NCI-H1417 (cell line): ENCODE measurements around the gene METRNL.
"Not testable (repeated sequence)": the region's sequence is repeated elsewhere in the genome, so short reads cannot be mapped to it uniquely, and the experiment has no call there.

Source experiments
- DNase-seq, 3 experiments: peaks; one replicate each; lab custom pipeline; 2025; lab: John Stamatoyannopoulos, UW

METRNL gene

DNA sequence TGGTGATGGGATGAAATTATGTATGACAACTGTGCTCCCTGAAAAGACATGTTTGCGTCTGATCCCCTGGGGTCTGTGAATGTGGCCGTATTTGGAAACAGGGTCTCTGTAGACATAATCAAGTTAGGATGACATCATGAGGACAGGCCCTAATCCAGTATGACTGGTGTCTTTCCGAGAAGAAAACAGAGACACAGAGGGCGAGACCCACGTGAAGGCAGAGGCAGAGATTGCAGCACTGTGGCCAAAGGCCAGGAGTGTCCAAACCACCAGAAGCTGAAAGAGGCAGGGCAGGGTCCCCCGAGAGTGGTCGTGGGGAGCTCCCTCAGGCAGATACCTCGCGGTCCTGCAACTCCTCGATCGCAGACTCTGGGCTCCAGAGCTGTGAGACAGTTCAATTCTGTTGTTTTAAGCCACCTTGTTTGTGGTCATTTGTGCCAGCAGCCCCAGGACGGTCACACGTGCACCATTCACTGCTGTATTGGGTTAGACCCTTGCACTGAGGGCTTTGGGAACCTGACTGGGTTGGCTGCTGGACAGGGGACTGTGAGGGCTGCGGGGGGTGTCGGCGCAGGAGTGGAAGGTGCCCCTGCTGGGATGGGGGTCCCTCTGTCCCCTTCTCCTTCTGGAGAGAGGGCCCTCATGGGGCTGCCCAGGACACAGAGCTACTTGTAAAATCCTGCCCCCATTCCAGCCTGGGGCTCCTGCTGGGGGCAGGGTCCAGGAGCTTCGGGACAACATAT is 27.7 kb downstream of the METRNL start:
- no peak for DNase-seq

DNA sequence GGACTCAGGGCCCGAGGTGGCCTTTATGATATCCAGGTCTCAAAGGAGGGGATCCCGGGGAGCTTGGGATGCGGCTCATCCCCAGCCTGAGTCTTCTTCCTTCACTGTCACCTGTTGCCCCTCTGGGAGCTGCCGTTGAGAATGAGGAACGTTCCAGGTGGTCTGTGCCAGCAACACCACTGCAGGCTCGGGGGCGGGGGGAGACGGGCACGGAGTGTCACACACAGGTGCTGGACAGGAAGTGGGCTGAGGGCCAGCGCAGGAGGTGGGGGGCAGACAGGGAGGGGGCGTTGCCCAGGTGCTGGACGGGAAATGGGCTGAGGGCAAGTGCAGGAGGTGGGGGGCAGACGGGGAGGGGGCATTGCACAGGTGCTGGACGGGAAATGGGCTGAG is 28.2 kb downstream of the METRNL start:
- peak in 2 of 3 experiments; percentile 28 to 41 for DNase-seq

DNA sequence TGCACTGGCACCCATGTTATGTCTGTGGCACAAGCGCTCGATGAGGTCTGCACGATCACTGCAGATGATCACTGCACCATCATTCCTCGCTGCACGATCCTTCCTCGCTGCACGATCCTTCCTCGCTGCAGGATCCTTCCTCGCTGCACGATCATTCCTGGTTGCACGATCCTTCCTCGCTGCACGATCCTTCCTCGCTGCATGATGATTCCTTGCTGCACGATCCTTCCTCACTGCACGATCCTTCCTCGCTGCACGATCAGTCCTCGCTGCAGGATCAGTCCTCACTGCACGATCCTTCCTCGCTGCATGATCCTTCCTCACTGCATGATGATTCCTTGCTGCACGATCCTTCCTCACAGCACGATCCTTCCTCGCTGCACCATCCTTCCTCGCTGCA is 29.3 kb downstream of the METRNL start:
- DNase-seq = no peak

DNA sequence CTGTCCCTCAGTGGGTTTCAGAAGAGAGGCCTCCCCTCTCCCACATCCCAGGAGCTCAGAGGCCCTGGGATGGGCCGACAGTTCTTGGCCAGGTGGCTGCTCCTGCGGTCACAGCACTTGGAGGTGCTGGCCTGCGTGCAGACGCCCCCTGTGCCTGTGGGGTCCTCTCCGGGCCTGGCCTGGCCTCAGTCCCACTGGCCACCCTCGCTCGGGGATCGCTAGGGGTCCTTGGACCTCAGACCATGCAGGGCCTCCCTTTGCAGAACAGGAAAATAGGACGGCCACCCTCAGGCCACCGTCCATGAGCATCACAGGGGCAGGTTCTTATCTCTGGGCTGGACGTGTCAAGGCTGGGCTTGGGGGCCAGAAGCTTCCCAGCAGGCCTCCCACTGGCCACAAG is 30.0 kb downstream of the METRNL start:
- DNase-seq = no peak

DNA sequence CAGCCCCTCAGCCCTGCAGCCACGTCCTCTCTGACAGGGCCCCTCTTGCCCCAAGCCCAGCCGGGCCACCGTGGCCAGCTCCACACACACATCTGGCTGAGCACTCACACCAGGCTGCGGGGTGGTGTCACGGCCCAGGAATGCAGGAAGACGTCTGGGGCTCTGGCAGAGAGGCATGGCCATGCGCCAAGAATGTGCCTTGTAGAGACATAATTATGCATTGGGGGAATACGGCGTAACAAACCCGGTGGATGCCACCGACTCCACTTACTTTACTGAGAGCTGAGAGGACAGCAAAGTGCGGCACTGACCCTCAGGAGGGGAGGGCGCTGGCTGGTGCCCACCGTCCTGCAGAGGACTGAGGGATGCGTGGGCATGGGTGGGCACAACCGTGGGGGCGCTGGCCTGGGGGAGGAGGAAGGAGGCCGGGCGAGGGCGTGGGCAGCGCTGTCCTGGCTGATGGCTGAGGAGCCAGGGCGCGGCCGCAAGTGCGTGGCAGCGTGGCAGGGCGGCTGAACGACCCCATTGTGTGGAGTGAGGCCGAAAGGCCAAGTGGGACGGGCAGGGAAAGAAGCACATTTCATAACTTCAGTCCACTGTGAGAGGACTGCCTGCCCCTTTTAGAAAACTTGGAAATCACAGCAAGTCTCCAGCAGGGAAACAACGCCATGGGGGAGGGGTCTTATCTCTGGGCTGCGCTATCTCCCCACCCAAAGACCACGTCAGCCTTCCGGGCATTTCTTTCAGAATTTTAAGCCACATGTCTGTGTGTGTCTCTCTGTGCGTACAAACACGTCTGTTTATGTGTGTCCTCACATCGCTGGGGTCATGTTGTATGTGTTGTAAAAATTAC is 30.6 kb downstream of the METRNL start:
- DNase-seq = no peak

DNA sequence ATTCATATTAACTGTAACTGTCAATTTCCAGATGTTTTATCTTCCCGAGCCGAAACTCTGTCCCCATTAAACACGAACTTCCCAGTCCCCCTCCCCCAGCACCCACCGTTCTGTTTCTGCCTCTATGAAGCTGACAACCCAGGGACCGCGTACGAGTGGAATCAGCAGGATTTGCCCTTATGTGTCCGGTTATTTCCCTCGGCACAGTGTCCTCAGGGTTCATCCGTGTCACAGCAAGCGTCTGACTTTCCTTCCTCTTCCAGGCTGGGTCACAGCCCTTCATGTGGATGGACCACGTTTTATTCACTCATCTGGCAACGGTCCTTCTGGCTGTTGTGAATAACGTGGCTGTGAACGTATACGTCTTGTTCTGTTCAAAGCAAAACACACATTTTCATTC is 31.3 kb downstream of the METRNL start:
- no peak for DNase-seq

DNA sequence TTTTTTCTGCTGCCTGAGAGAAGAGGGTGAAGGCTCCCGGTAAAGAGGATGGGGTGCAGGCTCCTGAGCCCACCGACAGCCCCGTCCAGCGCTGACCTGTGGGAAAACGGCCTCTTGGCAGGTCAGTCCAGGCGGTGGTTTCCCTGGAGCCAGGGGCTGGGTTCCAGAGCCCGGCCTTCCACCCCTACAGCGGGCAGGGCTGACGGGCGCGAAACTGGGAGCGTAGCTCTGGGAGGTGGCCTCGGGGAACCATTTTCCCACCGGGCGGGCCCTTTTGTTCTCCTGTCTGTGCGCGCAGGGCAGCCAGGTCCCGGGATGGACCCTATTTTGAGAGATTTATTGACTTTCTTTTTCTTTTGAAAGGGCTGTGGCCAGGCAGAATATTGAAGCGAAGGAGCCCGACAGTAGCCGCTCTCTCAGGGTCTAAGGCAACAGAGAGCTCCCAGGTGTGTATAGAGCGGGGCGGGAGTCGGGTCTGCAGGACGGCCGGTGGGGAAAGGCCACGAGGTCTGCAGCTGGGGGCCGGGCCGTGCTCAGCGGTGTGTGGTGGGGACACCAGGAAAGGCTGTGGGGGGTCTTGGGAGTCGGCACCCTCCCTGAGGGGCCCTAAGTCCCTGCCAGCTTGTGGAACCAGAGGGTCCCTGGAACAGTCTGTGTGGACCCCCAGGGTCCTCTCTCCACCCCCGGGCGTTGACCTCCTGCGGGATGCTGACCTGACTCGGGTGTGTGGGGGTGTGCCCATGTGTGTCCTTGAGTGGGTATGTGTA is 32.3 kb downstream of the METRNL start:
- DNase-seq = no peak

DNA sequence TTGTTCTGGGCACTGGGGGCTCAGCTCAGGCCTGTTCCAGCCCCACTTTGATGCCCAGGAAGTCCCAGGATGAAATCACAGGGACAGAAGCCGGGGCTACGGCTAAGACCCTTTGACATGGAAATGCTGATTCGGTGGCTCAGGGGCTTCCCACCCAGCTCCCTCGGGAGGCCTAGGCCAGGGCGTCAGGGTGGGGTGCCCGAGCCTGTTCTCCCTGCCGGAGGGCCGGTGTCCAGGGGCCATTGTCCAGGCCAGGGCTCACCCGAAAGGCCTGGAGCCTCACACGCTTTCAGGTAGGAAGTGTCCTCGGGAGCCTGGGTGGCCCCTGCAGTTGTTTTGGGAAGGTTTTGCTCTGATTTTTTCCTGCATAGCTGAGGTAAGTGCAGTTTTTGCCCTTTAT is 34.0 kb downstream of the METRNL start:
- no peak for DNase-seq

DNA sequence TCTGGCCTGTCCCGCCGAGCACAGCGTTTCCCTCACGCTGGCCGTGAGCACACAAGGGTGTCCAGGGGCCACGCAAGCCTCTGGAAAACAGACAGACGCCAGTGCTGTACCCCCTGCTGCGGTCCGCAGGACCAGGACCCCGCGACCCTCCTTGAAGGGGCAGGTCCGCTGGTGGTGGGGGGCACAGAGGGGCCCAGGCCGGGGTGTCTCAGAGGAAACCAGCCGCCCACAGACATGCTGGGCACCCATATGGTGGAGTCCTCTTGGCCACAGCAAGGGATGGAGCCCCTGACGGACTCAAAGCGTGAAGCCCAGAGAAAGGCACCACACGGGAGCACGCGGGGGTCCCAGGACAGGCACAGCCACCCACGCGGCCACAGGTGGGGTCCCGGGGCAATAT is 34.4 kb downstream of the METRNL start:
- no peak for DNase-seq

DNA sequence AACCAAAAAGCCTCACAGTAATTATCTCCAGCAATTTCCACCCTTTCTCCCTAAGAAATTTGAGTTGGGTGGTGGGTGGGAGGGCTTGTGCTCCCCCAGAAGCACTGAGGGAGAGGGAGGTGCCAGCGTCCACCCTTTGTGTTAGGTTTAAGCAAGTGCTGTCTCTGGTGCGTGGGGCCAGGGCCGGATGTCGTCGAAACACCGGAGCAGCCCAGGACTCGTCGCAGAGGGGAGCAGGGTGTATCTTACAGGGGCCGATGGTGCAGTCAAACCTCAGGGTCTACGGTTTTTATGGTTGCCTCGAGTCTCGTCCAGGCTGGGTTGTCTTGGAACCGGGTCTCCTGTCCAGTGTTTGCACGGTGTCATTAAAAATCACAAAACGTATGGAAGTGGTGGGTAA is 35.3 kb downstream of the METRNL start:
- DNase-seq = no peak

DNA sequence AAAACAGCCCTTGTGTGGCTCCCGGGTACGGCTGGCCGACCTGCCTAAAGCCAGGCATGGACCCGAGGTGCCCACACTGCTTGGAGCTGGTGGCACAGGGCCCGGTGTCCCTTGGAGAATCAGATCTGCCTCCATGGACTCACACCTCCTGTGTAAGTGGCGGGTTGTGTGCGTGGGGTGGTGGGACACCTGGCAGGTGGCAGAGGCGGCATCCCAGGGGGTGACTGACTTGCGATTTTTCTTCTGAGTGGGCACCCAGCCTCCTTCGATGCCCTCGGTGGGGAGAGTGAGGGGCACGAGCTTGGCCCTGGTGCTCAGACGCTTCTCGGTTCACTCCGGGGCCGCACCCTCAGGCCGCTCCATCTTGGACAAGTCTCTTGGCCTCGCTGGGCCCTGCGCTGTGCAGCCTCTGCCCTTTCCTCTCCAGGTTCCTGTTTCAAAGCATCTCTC is 35.8 kb downstream of the METRNL start:
- no peak for DNase-seq

DNA sequence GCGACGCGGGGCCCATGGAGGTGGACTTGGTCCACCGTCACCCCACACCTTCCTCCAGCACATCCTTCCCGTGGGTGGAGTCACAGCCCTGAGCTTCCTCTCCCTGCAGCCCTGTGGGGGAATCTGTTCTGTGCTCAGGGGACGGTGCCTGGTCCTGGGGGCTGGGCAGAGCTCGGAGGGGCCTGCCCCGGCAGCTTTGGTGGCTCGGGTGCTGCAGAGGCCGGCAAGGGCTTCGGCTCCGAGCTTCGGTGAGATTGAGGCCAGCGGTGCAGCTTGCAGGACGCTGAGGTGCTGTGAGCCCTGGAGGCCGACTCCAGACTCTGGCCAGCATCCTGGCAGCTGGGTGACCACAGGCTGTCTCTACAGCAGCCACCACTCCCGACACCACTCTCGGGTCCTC is 36.4 kb downstream of the METRNL start:
- no peak for DNase-seq

DNA sequence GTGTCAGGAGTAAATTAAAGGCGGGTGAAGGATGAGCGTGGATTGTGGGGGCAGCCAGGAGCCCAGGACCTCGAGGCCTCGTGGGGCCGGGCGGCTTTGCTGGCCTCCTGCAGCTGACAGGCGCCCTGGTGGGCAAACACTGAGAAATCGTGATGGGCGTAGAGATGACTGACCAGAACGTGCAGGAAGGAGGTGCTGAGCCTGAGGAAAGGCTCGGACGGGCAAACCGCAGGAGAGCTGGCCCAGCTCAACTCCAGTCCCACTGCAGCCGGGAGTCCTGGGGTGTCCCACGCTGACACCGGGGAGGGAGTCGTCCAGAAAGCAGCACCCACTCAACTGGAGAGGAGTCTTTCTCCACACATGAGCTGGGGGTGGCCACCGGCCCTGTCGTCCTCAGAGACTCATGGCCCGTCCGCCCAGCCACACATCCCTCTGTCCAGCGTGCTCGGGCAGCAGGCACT is 36.9 kb downstream of the METRNL start:
- DNase-seq = no peak

DNA sequence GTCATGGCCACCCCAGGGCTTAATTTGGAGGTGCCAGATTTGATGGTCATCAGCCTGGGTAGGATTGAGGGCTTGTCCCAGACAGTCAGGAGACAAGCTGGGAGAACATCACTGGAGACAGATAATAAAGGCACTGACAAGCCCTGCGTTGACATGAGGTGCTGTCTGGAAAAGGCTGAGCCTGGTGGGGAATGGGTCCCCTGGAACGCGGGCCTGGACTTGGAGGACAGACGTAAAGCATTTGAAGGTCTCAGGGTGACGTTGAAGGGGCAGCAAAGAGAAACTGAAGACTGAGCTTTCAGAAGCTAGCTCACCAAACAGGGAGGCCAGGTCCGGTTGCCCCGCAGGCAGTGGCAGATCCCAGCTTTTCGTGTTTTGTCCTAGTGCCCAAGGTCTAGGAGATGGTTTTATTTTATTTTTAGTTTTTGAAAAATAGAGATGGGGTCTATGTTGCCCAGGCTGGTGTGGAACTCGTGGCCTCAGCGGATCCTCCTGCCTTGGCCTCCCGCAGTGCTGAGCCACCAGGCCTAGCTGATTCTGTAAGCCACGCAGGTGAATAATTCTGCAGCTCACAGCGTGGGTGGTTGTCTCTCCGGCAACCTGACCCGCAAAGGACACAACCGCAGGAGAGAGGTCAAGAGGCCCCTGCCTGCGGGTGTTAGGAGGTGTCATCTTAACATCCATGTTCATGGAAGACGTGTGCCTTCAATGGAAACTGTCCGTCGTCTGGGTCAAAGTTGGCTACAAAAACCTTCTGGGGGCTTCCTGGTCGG is 37.6 kb downstream of the METRNL start:
- DNase-seq = no peak

DNA sequence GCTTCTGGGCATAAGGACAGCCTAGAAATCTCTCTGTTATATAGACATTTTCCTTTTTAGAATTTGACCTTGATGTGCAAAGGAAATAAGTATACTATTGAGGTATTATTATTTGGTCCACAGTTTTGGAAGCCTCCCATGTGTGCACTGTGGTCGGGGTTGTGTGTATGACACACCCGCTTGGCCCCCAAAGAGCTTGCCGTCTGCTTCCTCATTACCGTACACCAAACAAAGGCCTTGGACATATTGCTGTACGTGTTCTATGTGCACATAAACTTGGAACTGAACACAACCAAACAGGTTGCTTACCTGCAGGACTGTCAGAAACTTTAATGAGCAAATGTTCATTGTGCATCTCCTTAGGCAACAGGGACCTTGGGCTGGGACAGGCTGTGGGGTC is 38.2 kb downstream of the METRNL start:
- no peak for DNase-seq

DNA sequence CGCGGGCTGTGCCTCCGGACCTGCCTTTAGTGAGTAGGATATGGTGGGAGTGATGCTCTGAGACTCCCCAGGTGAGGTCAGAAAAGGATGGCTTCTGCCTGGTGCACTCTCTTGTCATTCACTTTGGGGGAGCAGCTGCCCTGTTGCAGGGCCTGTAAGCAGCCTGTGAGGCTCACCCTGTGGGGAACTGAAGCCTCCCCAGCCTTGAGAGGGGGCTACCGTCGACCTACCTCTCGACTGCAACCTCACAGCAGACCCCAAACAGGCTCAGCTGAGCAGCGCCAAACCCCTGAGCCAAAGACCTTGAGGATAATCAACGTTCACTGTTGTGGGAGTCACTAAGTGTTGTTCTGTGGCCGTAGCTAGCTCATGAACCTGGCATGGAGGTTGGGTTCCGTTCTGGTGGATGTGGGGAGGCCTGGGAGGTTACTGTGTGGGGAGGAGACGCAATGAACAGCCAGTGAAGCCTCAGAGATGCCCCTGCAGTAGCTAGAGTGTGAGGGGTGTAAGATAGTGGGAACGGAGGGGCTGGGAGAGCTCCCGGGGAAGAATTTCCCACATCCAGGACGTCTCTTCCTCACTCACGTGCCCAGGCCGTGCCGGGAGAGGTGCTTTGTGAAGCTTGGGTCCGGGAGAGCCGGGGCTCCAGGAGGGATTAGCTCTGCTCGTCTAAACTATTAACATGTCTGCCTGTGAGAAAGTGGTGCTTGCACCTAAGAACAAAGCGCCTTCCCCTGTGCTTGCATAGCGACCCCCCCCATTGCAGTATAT is 38.8 kb downstream of the METRNL start:
- DNase-seq = no peak

DNA sequence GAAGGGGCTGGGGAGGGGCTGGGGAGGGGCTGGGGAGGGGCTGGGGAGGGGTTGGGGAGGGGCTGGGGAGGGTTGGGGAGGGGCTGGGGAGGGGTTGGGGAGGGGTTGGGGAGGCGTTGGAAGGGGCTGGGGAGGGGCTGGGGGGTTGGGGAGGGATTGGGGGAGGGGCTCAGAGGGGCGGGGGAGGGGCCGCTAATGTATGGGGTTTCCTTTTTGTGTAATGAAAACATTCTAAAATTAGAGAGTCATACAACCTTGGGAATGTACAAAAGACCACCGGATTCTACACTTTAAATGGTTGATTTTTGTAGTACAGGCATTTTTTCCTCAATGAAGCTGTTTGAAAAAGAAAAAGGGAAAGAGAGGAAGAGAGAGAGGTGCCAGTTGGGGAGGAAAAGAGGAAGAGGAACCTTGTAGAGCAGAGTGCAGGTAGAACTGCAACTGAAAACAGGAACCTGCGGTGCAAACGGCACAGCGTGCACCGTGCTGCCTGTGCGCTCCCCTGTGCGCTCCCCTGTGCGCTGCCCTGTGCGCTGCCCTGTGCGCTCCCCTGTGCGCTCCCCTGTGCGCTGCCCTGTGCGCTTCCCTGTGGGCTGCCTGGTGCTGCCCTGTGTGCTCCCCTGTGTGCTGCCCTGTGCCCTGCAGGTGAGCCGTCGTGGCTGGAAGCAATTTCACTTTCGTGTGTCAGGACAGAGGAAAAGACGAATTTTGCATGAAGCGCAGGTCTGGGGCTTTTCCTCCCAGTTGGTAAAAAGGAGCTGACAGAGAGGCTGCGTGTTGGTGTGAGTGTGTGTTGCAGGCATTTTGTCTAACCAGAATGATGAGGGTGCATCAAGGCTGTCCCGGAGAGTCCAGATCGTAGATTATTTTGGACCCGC is 40.8 kb downstream of the METRNL start:
- no peak for DNase-seq

DNA sequence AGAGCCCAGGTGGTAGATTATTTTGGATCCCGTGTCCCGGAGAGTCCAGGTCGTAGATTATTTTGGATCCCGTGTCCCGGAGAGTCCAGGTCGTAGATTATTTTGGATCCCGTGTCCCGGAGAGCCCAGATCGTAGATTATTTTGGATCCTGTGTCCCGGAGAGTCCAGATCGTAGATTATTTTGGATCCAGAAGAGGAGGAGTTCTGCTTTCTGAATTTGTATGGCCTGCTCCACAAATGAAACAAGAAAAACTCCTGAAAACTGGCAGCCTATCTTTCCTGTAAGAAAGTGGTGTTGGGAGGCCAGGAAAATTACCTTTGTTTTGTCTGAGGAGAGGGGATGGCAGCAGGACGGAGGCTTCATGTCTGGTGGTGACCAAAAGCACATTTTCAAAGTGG is 42.1 kb downstream of the METRNL start:
- not testable (repeated sequence) for DNase-seq

DNA sequence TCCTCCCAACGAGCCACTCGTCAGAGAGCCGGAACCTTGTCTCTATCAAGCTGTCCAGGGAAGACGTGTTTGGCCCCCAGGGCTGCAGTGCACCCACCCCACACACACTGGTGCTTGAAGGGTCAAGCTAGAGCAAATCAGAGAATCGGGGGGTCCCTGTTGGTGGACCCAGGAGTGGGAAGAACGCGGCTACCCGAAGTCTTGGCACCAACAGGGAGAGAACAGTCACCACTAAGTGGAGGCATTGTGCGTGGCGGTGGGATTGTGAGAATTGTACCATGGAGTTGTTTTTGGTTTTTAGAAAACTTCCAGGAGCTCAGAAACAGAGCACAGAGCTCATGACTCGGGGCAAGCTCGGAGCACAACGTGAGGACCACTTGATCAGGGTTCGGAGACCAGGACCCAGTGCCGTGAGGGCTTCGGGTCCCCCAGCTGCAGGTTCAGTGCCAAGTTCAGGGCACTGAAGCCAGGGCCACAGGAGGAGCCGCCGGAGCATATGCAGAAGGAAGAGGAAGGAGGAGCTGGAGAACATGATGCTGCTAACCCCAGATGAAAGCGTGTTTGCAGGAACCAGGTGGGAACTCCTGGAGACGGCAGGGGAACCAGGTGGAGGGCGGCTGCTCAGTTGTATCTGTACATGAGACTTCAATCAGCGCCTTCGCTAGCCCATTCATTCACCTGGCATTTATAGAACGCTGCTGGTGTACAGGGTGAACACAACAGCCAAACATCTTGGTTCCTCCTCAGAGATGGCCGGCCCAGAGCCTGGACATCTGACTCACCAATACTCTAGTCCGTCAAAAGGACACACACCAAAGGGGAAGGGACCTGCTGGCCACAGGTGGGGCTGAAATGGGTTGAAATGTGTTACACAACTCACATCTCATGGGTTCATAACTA is 42.8 kb downstream of the METRNL start:
- DNase-seq = no peak
